SU-DHL-6 (cell line): ENCODE results near the gene CYP26C1.

Experiments
- H2AFZ ChIP-seq: fragments of 200-600 bp; sonication (generic); 2 replicates; pipeline ENCODE4 v1.6.1; 2014; ENCODE audit warnings: low read depth, mild to moderate bottlenecking, moderate library complexity, mixed read lengths, antibody characterized with exemption, low read length; ENCODE audit not compliant: severe bottlenecking
- H3F3A ChIP-seq: fragments of 200-600 bp; shearing (Covaris generic); 2 replicates; pipeline ENCODE4 v1.6.0; 2016; ENCODE audit warnings: antibody characterized with exemption, mild to moderate bottlenecking; ENCODE audit not compliant: insufficient read depth
- H3K27ac ChIP-seq: fragments of 200-600 bp; sonication (generic); 2 replicates; pipeline ENCODE4 v1.5.1; 2016; ENCODE audit warnings: low read depth, mild to moderate bottlenecking, low read length, moderate library complexity, mixed read lengths
- H3K27me3 ChIP-seq: fragments of 200-600 bp; sonication (generic), shearing (Covaris generic); 2 replicates; pipeline ENCODE4 v1.6.0; 2014; ENCODE audit warnings: mild to moderate bottlenecking, low read length
- H3K36me3 ChIP-seq: fragments of 200-600 bp; sonication (generic); 2 replicates; pipeline ENCODE4 v1.6.1; 2014; ENCODE audit warnings: mild to moderate bottlenecking, low read length, mixed read lengths
- H3K4me2 ChIP-seq: fragments of 300-600, 200-600 bp; shearing (Covaris generic), sonication (generic); 2 replicates; pipeline ENCODE4 v1.6.0; 2014; ENCODE audit warnings: low read length, low read depth, mild to moderate bottlenecking; ENCODE audit not compliant: poor library complexity, severe bottlenecking
- H3K4me3 ChIP-seq: fragments of 200-600 bp; sonication (generic); 2 replicates; pipeline ENCODE4 v1.5.1; 2014; ENCODE audit warnings: antibody characterized with exemption, low read length, mild to moderate bottlenecking, mixed read lengths; ENCODE audit not compliant: insufficient read depth, poor library complexity, severe bottlenecking
- H3K79me2 ChIP-seq: fragments of 200-600 bp; sonication (generic); 2 replicates; pipeline ENCODE4 v1.6.1; 2014; ENCODE audit warnings: mild to moderate bottlenecking, low read length, moderate library complexity; ENCODE audit not compliant: insufficient read depth
- H3K9ac ChIP-seq: fragments of 200-600 bp; sonication (generic); 2 replicates; pipeline ENCODE4 v1.7.0; 2014; ENCODE audit warnings: mild to moderate bottlenecking, low read length
- H3K9me2 ChIP-seq: fragments of 200-600 bp; sonication (generic); replicated peaks from 2 replicates; pipeline ENCODE4 v1.6.1; 2014; ENCODE audit warnings: low read length; ENCODE audit not compliant: insufficient read depth
- H3K9me3 ChIP-seq: fragments of 200-600 bp; sonication (generic); 2 replicates; pipeline ENCODE4 v1.6.1; 2014; ENCODE audit warnings: low read length, mixed read lengths; ENCODE audit not compliant: insufficient read depth
- H4K20me1 ChIP-seq: fragments of 200-600 bp; sonication (generic); 2 replicates; pipeline ENCODE4 v1.6.1; 2014; ENCODE audit warnings: low read depth, mild to moderate bottlenecking, antibody characterized with exemption, low read length, moderate library complexity, mixed read lengths
- CTCF ChIP-seq: fragments of 200-600 bp; sonication (generic); IDR thresholded peaks from one replicate; pipeline ENCODE4 v1.5.1; 2017; ENCODE audit warnings: antibody characterized with exemption, mild to moderate bottlenecking, low read length, moderate library complexity; ENCODE audit not compliant: insufficient read depth, poor library complexity, severe bottlenecking
- EZH2phosphoT487 ChIP-seq: fragments of 200-600 bp; sonication (generic), shearing (Covaris generic); conservative IDR thresholded peaks from 2 replicates; pipeline ENCODE4 v1.6.1; 2018; ENCODE audit warnings: mild to moderate bottlenecking, antibody characterized with exemption, low read length, moderate library complexity, mixed read lengths

Gene CYP26C1

GRCh38 chr10:93095225-93095624, 34.6 kb downstream of the CYP26C1 start:
- H3K79me2 ChIP-seq = no peaks in the 10 kb centered on the region
- no peak overlapping the region for H3K27ac ChIP-seq
- no peak overlapping the region for H3K4me3 ChIP-seq
- no peaks in the 10 kb centered on the region for H3F3A ChIP-seq
- H3K9me3 ChIP-seq = no peaks in the 10 kb centered on the region
- no peak overlapping the region for H2AFZ ChIP-seq
- no peak for TF ChIP-seq CTCF
- TF ChIP-seq EZH2phosphoT487 = no peak
- H3K9ac ChIP-seq = no peak overlapping the region
- H4K20me1 ChIP-seq = no peaks in the 10 kb centered on the region
- H3K9me2 ChIP-seq = no peaks in the 10 kb centered on the region
- H3K36me3 ChIP-seq = no peaks in the 10 kb centered on the region
- no peak overlapping the region for H3K4me2 ChIP-seq
- H3K27me3 ChIP-seq = no peaks in the 10 kb centered on the region

GRCh38 chr10:93096901-93097300, 36.3 kb downstream of the CYP26C1 start:
- Histone ChIP-seq H3K9me2 (no peaks in the 10 kb centered on the region), H2AFZ (no peak overlapping the region), H3K9me3 (no peaks in the 10 kb centered on the region), H3K36me3 (no peaks in the 10 kb centered on the region), H3K79me2 (no peaks in the 10 kb centered on the region), H3K4me2 (no peak overlapping the region), H4K20me1 (no peaks in the 10 kb centered on the region), H3F3A (no peaks in the 10 kb centered on the region), H3K9ac (no peak overlapping the region), H3K27me3 (no peaks in the 10 kb centered on the region), H3K27ac (no peak overlapping the region), H3K4me3 (no peak overlapping the region)
- no peak for TF ChIP-seq EZH2phosphoT487
- TF ChIP-seq CTCF = no peak

GRCh38 chr10:93097386-93097785, 36.8 kb downstream of the CYP26C1 start:
- H3K36me3 ChIP-seq = no peaks in the 10 kb centered on the region
- TF ChIP-seq CTCF (no peak), EZH2phosphoT487 (no peak)
- H3K9me2 ChIP-seq = no peaks in the 10 kb centered on the region
- no peaks in the 10 kb centered on the region for H3F3A ChIP-seq
- no peak overlapping the region for H3K4me3 ChIP-seq
- H3K27ac ChIP-seq = no peak overlapping the region
- H3K9ac ChIP-seq = no peak overlapping the region
- H3K9me3 ChIP-seq = no peaks in the 10 kb centered on the region
- no peak overlapping the region for H2AFZ ChIP-seq
- H4K20me1 ChIP-seq = no peaks in the 10 kb centered on the region
- H3K4me2 ChIP-seq = no peak overlapping the region
- no peaks in the 10 kb centered on the region for H3K27me3 ChIP-seq
- no peaks in the 10 kb centered on the region for H3K79me2 ChIP-seq

GRCh38 chr10:93098816-93099215, 38.2 kb downstream of the CYP26C1 start:
- no peaks in the 10 kb centered on the region for H4K20me1 ChIP-seq
- H3K79me2 ChIP-seq = no peaks in the 10 kb centered on the region

More at GRCh38 chr10:93098816-93099215, 38.2 kb downstream of the CYP26C1 start:
- Histone ChIP-seq H3K9me3 (no peaks in the 10 kb centered on the region), H3K27me3 (no peaks in the 10 kb centered on the region), H3K4me3 (no peak overlapping the region), H2AFZ (no peak overlapping the region), H3K9me2 (no peaks in the 10 kb centered on the region), H3K9ac (no peak overlapping the region), H3K4me2 (no peak overlapping the region), H3K27ac (no peak overlapping the region), H3F3A (no peaks in the 10 kb centered on the region), H3K36me3 (no peaks in the 10 kb centered on the region)
- TF ChIP-seq CTCF (no peak), EZH2phosphoT487 (no peak)
